Trophoblast cell (in vitro differentiated cells and primary cell): ENCODE data around the gene FREM1.
A peak's percentile ranks its signal among the peaks of the same experiment; 100 is the strongest.

Experiments used
- DNase-seq, 2 donors: peaks; one replicate each; pipeline ENCODE4 v3.0.0-alpha.2; 2016
- H2AFZ ChIP-seq: 2 replicates; pipeline ENCODE4 v1.6.1; 2013; ENCODE audit warnings: low read length, moderate library complexity, mild to moderate bottlenecking; ENCODE audit not compliant: insufficient read depth, poor library complexity
- H2AK5ac ChIP-seq: 2 replicates; pipeline ENCODE4 v1.6.1; 2013; ENCODE audit warnings: mild to moderate bottlenecking, low read length
- H2BK120ac ChIP-seq: 2 replicates; pipeline ENCODE4 v1.6.1; 2013; ENCODE audit warnings: low read length, mild to moderate bottlenecking, moderate library complexity; ENCODE audit not compliant: insufficient read depth, poor library complexity
- H2BK12ac ChIP-seq: 2 replicates; pipeline ENCODE4 v1.6.1; 2013; ENCODE audit warnings: mild to moderate bottlenecking, low read length, moderate library complexity
- H2BK5ac ChIP-seq: 2 replicates; pipeline ENCODE4 v1.6.1; 2013; ENCODE audit warnings: low read length, low read depth, moderate library complexity, mild to moderate bottlenecking; ENCODE audit not compliant: poor library complexity
- H3K14ac ChIP-seq: 2 replicates; pipeline ENCODE4 v1.6.1; 2013; ENCODE audit warnings: mild to moderate bottlenecking, low read length
- H3K18ac ChIP-seq: 2 replicates; pipeline ENCODE4 v1.6.1; 2013; ENCODE audit warnings: mild to moderate bottlenecking, low read length
- H3K23ac ChIP-seq: 2 replicates; pipeline ENCODE4 v1.6.1; 2013; ENCODE audit warnings: low read length
- H3K27ac ChIP-seq: 2 replicates; pipeline ENCODE4 v1.5.1; 2013; ENCODE audit warnings: low read depth, mild to moderate bottlenecking, inconsistent platforms, low read length, moderate library complexity
- H3K27me3 ChIP-seq: 2 replicates; pipeline ENCODE4 v1.6.1; 2013; ENCODE audit warnings: inconsistent platforms, mild to moderate bottlenecking, low read length, moderate library complexity; ENCODE audit not compliant: insufficient read depth
- H3K36me3 ChIP-seq, 2 experiments: 1 replicate in 1 of 2; 2 replicates in 1 of 2; pipeline ENCODE4 v1.6.1; 2013; ENCODE audit warnings: low read length in 2 of 2, mild to moderate bottlenecking in 2 of 2, moderate library complexity in 1 of 2; ENCODE audit not compliant: insufficient read depth in 2 of 2, control insufficient read depth in 1 of 2
- H3K4ac ChIP-seq: 2 replicates; pipeline ENCODE4 v1.6.1; 2013; ENCODE audit warnings: low read depth, mild to moderate bottlenecking, low read length, moderate library complexity
- H3K4me1 ChIP-seq, 2 experiments: 1 replicate in 1 of 2; 2 replicates in 1 of 2; pipeline ENCODE4 v1.6.1; 2013; ENCODE audit warnings: low read length in 2 of 2, mild to moderate bottlenecking in 2 of 2, moderate library complexity in 1 of 2; ENCODE audit not compliant: insufficient read depth in 2 of 2, control insufficient read depth in 1 of 2
- H3K4me2 ChIP-seq: 2 replicates; pipeline ENCODE4 v1.6.1; 2013; ENCODE audit warnings: inconsistent platforms, mild to moderate bottlenecking, low read length, moderate library complexity
- H3K4me3 ChIP-seq: 2 replicates; pipeline ENCODE4 v1.5.1; 2013; ENCODE audit warnings: mild to moderate bottlenecking, low read depth, low read length, inconsistent platforms
- H3K79me1 ChIP-seq: one replicate; pipeline ENCODE4 v1.6.1; 2013; ENCODE audit warnings: low read length
- H3K79me2 ChIP-seq: 2 replicates; pipeline ENCODE4 v1.6.1; 2013; ENCODE audit warnings: low read length, mild to moderate bottlenecking; ENCODE audit not compliant: control insufficient read depth, insufficient read depth, poor library complexity
- H3K9ac ChIP-seq: 2 replicates; pipeline ENCODE4 v1.6.1; 2013; ENCODE audit warnings: mild to moderate bottlenecking, low read length
- H3K9me3 ChIP-seq: 2 replicates; pipeline ENCODE4 v1.6.1; 2013; ENCODE audit warnings: low read depth, mild to moderate bottlenecking, control low read depth, inconsistent platforms, low read length; ENCODE audit not compliant: insufficient read depth
- H4K12ac ChIP-seq: 2 replicates; pipeline ENCODE4 v1.6.1; 2013; ENCODE audit warnings: low read depth, mild to moderate bottlenecking, low read length, moderate library complexity
- H4K8ac ChIP-seq: 2 replicates; pipeline ENCODE4 v1.6.1; 2013; ENCODE audit warnings: low read depth, mild to moderate bottlenecking, low read length, moderate library complexity
- H4K91ac ChIP-seq: one replicate; pipeline ENCODE4 v1.6.1; 2013; ENCODE audit warnings: low read depth, mild to moderate bottlenecking, low read length, moderate library complexity
- WGBS: extraction: QIAGEN DNeasy Blood & Tissue Kit; methylation state at CpG from one replicate; pipeline ENCODE4 v1.1.7; 2013; ENCODE audit warnings: missing lambda C conversion rate; ENCODE audit not compliant: insufficient read length, insufficient coverage; ENCODE audit errors: extremely low coverage; 5-methylcytosine and 5-hydroxymethylcytosine counted together

The FREM1 gene

GRCh38 chr9:14881006-14881405 lies 29.2 kb downstream of the FREM1 start:
- no peak overlapping the region for H2AFZ ChIP-seq
- no peak for DNase-seq
- no peak overlapping the region for H2AK5ac ChIP-seq
- H2BK5ac ChIP-seq, result no peak overlapping the region
- peaks cover 0 to 3% of the 10 kb centered on the region in 2 experiments for H3K36me3 ChIP-seq
- H3K4ac ChIP-seq, result no peak overlapping the region
- H3K27me3 ChIP-seq, result no peaks in the 10 kb centered on the region
- H4K12ac ChIP-seq, result no peak overlapping the region
- H3K79me1 ChIP-seq, result peaks cover 2% of the 10 kb centered on the region
- no peak overlapping the region for H4K91ac ChIP-seq
- H3K9me3 ChIP-seq, result peaks cover 1% of the 10 kb centered on the region
- no peak overlapping the region for H3K14ac ChIP-seq
- H2BK120ac ChIP-seq, result no peak overlapping the region
- H3K4me1 ChIP-seq, result peaks cover 3% of the 10 kb centered on the region in 2 experiments
- no peak overlapping the region for H3K23ac ChIP-seq
- H3K18ac ChIP-seq, result no peak overlapping the region
- no peak overlapping the region for H4K8ac ChIP-seq
- H3K79me2 ChIP-seq, result no peaks in the 10 kb centered on the region
- H3K4me3 ChIP-seq, result no peak overlapping the region
- H3K9ac ChIP-seq, result no peak overlapping the region
- no peak overlapping the region for H2BK12ac ChIP-seq
- H3K4me2 ChIP-seq, result no peak overlapping the region
- H3K27ac ChIP-seq, result no peak overlapping the region
- WGBS, result no CpG with 5 or more reads among the region's 4 CpGs

GRCh38 chr9:14870090-14870489 lies 40.1 kb downstream of the FREM1 start:
- Histone ChIP-seq H3K4me3 (no peak overlapping the region), H2AFZ (no peak overlapping the region), H3K36me3 (peaks cover 3 to 4% of the 10 kb centered on the region in 2 experiments), H3K9me3 (no peaks in the 10 kb centered on the region), H3K18ac (no peak overlapping the region), H4K12ac (no peak overlapping the region), H3K23ac (no peak overlapping the region), H3K79me1 (no peaks in the 10 kb centered on the region), H3K79me2 (no peaks in the 10 kb centered on the region), H4K91ac (no peak overlapping the region), H3K14ac (no peak overlapping the region), H3K9ac (no peak overlapping the region), H2BK12ac (no peak overlapping the region), H3K4ac (no peak overlapping the region), H2BK120ac (no peak overlapping the region), H2AK5ac (no peak overlapping the region), H4K8ac (no peak overlapping the region), H3K27ac (no peak overlapping the region), H3K27me3 (no peaks in the 10 kb centered on the region), H3K4me2 (no peak overlapping the region), H3K4me1 (no peaks in the 10 kb centered on the region), H2BK5ac (no peak overlapping the region)
- no peak for DNase-seq

- Histone ChIP-seq H3K14ac (no peak overlapping the region), H2AFZ (no peak overlapping the region), H3K36me3 (peaks cover 3 to 4% of the 10 kb centered on the region in 2 experiments), H2BK12ac (no peak overlapping the region), H3K4me3 (no peak overlapping the region), H2BK120ac (no peak overlapping the region), H3K79me2 (no peaks in the 10 kb centered on the region), H3K4me1 (no peaks in the 10 kb centered on the region), H3K23ac (no peak overlapping the region), H3K27me3 (no peaks in the 10 kb centered on the region), H3K9me3 (no peaks in the 10 kb centered on the region), H3K4me2 (no peak overlapping the region), H3K27ac (no peak overlapping the region), H3K79me1 (no peaks in the 10 kb centered on the region), H4K12ac (no peak overlapping the region), H4K91ac (no peak overlapping the region), H3K18ac (no peak overlapping the region), H2AK5ac (no peak overlapping the region), H2BK5ac (no peak overlapping the region), H3K9ac (no peak overlapping the region), H3K4ac (no peak overlapping the region), H4K8ac (no peak overlapping the region)
- DNase-seq, result no peak
- no CpG with 5 or more reads among the region's 3 CpGs for WGBS
Observed at GRCh38 chr9:14869671-14870070, 40.6 kb downstream of the FREM1 start.

- H3K9me3 ChIP-seq, result no peaks in the 10 kb centered on the region
- H3K36me3 ChIP-seq, result peaks cover 3 to 4% of the 10 kb centered on the region in 2 experiments
- H3K14ac ChIP-seq, result no peak overlapping the region
- no CpG with 5 or more reads among the region's 16 CpGs for WGBS
- no peaks in the 10 kb centered on the region for H3K79me2 ChIP-seq
- H4K12ac ChIP-seq, result no peak overlapping the region
- H2BK5ac ChIP-seq, result no peak overlapping the region
- H3K27ac ChIP-seq, result no peak overlapping the region
- no peak overlapping the region for H3K9ac ChIP-seq
- H2AFZ ChIP-seq, result no peak overlapping the region
- no peak overlapping the region for H3K4me3 ChIP-seq
- H3K4me2 ChIP-seq, result no peak overlapping the region
- H2BK120ac ChIP-seq, result no peak overlapping the region
- no peak overlapping the region for H3K18ac ChIP-seq
- no peak overlapping the region for H2AK5ac ChIP-seq
- H3K23ac ChIP-seq, result no peak overlapping the region
- H3K4ac ChIP-seq, result peak overlapping the region; percentile 52
- no peaks in the 10 kb centered on the region for H3K27me3 ChIP-seq
- no peaks in the 10 kb centered on the region for H3K79me1 ChIP-seq
- H4K91ac ChIP-seq, result no peak overlapping the region
- no peak overlapping the region for H4K8ac ChIP-seq
- no peaks in the 10 kb centered on the region for H3K4me1 ChIP-seq
- H2BK12ac ChIP-seq, result no peak overlapping the region
- no peak for DNase-seq
Observed at GRCh38 chr9:14868772-14869583, 41.2 kb downstream of the FREM1 start.
